Measurements from ENCODE around the gene PCDH9. TPM values are rescaled to one million over a fixed set of nuclear protein-coding genes. Genes with fewer than 3 reads are reported as not detected.
"Not testable (repeated sequence)": the region's sequence is repeated elsewhere in the genome, so short reads cannot be mapped to it uniquely, and the experiment has no call there.

PCDH9 gene
- total RNA-seq, 1 donor from 2014 or later, result 3.7 TPM

- no peak overlapping the region for H3K4me3 ChIP-seq
- no peaks in the 10 kb centered on the region for H3K4me1 ChIP-seq
- intact Hi-C loops (cut with DNase I), result no loop called here
- H3K27ac ChIP-seq, result no peak overlapping the region
- H3K36me3 ChIP-seq, result no peaks in the 10 kb centered on the region
- DNase-seq (ENCODE audit: extremely low spot score in 2 of 2), result no peak
- H3K9me3 ChIP-seq, result no peaks in the 10 kb centered on the region
- no peaks in the 10 kb centered on the region for H3K27me3 ChIP-seq
- TF ChIP-seq POLR2A (IDR thresholded peaks at IDR 0.05) (no peak), POLR2AphosphoS5 (IDR thresholded peaks at IDR 0.05; ENCODE audit: insufficient read depth in 1 of 2, low read depth in 1 of 2) (no peak), CTCF (IDR thresholded peaks at IDR 0.05) (no peak)
Measured at GRCh38 chr13:66635526-66635925, 594.6 kb downstream of the PCDH9 start.

DNA sequence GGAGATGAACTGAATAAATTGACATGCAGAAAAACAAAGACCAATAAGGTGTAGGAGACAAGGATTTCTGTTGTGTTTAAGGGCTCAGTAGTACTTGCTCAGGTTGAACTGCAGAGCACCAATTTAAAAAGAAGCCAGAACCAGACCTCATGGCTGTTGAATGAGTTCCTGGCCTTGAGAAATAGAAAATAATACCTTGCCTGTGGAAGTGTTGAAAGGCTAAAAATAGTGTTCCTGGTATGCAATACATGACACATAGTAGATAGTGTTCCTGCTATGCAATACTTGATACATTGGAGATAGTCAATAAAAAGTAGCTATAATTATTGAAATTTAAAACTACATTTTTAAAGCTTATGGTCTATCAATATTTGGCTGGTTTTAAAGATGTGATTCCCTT lies 595.8 kb downstream of the PCDH9 start:
- H3K4me3 ChIP-seq, result no peak overlapping the region
- H3K4me1 ChIP-seq, result no peaks in the 10 kb centered on the region
- H3K9me3 ChIP-seq, result no peaks in the 10 kb centered on the region
- H3K27me3 ChIP-seq, result no peaks in the 10 kb centered on the region
- intact Hi-C loops (cut with DNase I), result no loop called here
- TF ChIP-seq POLR2A (IDR thresholded peaks at IDR 0.05) (no peak), POLR2AphosphoS5 (IDR thresholded peaks at IDR 0.05; ENCODE audit: insufficient read depth in 1 of 2, low read depth in 1 of 2) (no peak), CTCF (IDR thresholded peaks at IDR 0.05) (no peak)
- no peaks in the 10 kb centered on the region for H3K36me3 ChIP-seq
- DNase-seq (ENCODE audit: extremely low spot score in 2 of 2), result no peak
- H3K27ac ChIP-seq, result no peak overlapping the region

- no peak for TF ChIP-seq CTCF (IDR thresholded peaks at IDR 0.05)
- TF ChIP-seq POLR2AphosphoS5 (IDR thresholded peaks at IDR 0.05; ENCODE audit: insufficient read depth in 1 of 2, low read depth in 1 of 2), result no peak
- TF ChIP-seq POLR2A (IDR thresholded peaks at IDR 0.05), result no peak
- no peaks in the 10 kb centered on the region for H3K4me1 ChIP-seq
- no peak overlapping the region for H3K4me3 ChIP-seq
- no peaks in the 10 kb centered on the region for H3K36me3 ChIP-seq
- H3K27ac ChIP-seq, result no peak overlapping the region
- H3K9me3 ChIP-seq, result no peaks in the 10 kb centered on the region
- intact Hi-C loops (cut with DNase I), result no loop called here
- no peaks in the 10 kb centered on the region for H3K27me3 ChIP-seq
- DNase-seq (ENCODE audit: extremely low spot score in 2 of 2), result no peak
Measured at GRCh38 chr13:66627512-66627911, 602.6 kb downstream of the PCDH9 start.

- Histone ChIP-seq H3K4me1 (no peaks in the 10 kb centered on the region), H3K9me3 (no peaks in the 10 kb centered on the region), H3K36me3 (no peaks in the 10 kb centered on the region), H3K27ac (no peak overlapping the region), H3K4me3 (no peak overlapping the region), H3K27me3 (no peaks in the 10 kb centered on the region)
- TF ChIP-seq CTCF (IDR thresholded peaks at IDR 0.05), result no peak
- TF ChIP-seq POLR2AphosphoS5 (IDR thresholded peaks at IDR 0.05; ENCODE audit: insufficient read depth in 1 of 2, low read depth in 1 of 2), result no peak
- TF ChIP-seq POLR2A (IDR thresholded peaks at IDR 0.05), result no peak
- intact Hi-C loops (cut with DNase I), result no loop called here
- no peak for DNase-seq (ENCODE audit: extremely low spot score in 2 of 2)
Measured at GRCh38 chr13:66624302-66624701, 605.8 kb downstream of the PCDH9 start.

DNA sequence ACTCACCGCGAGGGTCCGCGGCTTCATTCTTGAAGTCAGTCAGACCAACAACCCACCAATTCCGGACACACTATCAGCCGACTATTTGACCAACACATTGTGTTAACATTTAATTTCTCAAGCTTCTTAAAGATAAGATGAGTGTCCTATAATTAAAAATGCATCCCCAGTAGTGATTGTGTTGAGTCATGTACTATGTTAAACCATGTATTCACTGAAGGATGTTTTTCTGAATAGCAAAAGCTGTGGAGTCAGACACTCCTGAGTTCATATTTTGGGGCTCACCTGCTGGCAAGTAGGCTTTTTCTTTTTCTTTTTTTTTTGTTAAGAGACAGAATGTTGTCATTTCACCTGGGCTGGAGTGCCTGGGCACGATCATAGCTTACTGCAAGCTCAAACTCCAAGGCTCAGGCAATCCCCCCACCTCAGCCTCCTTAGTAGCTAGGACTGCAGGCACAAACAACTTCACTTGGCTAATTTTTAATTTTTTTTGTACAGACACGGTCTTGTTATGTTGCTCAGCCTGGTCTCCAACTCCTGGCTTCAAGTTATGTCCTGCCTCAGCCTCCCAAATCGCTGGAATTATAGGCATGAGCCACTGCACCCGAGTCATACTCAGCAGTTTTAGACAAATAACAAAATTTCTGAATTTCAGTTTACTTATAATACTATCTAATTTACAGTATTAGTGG lies 606.9 kb downstream of the PCDH9 start:
- Histone ChIP-seq H3K4me3 (no peak overlapping the region), H3K36me3 (no peaks in the 10 kb centered on the region), H3K9me3 (no peaks in the 10 kb centered on the region), H3K27ac (no peak overlapping the region), H3K27me3 (no peaks in the 10 kb centered on the region), H3K4me1 (no peaks in the 10 kb centered on the region)
- intact Hi-C loops (cut with DNase I), result no loop called here
- DNase-seq (ENCODE audit: extremely low spot score in 2 of 2), result no peak
- TF ChIP-seq POLR2AphosphoS5 (IDR thresholded peaks at IDR 0.05; ENCODE audit: insufficient read depth in 1 of 2, low read depth in 1 of 2), result no peak
- TF ChIP-seq CTCF (IDR thresholded peaks at IDR 0.05), result no peak
- TF ChIP-seq POLR2A (IDR thresholded peaks at IDR 0.05), result no peak

GRCh38 chr13:66621906-66622447 lies 608.2 kb downstream of the PCDH9 start:
- H3K27ac ChIP-seq; H3K36me3 ChIP-seq; H3K27me3 ChIP-seq; H3K9me3 ChIP-seq; DNase-seq (ENCODE audit: extremely low spot score in 2 of 2); intact Hi-C loops (cut with DNase I); H3K4me3 ChIP-seq; H3K4me1 ChIP-seq: not testable (repeated sequence)
